CD4-positive, alpha-beta T cell treated with Interleukin-10 for 1 hour (primary cell): ENCODE data around the gene PHRF1.
"Not testable (repeated sequence)": the region's sequence is repeated elsewhere in the genome, so short reads cannot be mapped to it uniquely, and the experiment has no call there.

Source experiments
- DNase-seq: peaks from one replicate; pipeline ENCODE4 v3.0.0-alpha.2; 2020

The PHRF1 gene

DNA sequence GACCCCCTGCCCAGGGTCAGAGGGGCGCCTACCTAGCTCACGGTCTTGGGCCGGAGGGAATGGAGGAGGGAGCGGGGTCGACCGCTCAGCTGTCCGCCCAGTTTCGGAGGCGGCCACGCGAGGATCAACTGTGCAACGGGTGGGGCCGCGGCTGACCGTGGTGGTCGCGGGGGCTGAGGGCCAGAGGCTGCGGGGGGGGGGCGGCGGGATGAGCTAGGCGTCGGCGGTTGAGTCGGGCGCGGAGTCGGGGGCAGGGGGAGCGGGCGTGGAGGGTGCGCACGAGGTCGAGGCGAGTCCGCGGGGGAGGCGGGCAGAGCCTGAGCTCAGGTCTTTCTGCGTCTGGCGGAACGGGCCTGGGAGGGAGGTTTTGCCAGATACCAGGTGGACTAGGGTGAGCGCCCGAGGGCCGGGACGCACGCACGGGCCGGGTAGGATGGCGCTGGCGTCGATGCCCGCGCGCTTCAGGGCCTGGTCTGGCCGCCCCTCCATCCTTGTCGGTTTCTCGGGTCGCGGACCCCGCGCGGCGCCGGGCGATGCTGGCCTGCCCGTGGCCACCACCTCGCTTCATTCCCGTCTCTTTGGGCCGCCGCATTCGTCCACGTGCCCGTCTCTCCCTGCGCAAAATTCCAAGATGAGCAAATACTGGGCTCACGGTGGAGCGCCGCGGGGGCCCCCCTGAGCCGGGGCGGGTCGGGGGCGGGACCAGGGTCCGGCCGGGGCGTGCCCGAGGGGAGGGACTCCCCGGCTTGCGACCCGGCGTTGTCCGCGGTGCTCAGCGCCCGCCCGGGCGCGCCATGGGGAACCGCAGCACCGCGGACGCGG, 60.5 kb downstream of the PHRF1 start, which contains the start of gene DRD4:
DRD4 (plus strand) TSS at position 759 of the 822 bp plus-strand sequence; CDS start at position 795, 36 bp downstream.
- no peak for DNase-seq

DNA sequence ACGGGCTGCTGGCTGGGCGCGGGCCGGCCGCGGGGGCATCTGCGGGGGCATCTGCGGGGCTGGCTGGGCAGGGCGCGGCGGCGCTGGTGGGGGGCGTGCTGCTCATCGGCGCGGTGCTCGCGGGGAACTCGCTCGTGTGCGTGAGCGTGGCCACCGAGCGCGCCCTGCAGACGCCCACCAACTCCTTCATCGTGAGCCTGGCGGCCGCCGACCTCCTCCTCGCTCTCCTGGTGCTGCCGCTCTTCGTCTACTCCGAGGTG, 61.0 kb downstream of the PHRF1 start:
- DNase-seq = no peak

DNA sequence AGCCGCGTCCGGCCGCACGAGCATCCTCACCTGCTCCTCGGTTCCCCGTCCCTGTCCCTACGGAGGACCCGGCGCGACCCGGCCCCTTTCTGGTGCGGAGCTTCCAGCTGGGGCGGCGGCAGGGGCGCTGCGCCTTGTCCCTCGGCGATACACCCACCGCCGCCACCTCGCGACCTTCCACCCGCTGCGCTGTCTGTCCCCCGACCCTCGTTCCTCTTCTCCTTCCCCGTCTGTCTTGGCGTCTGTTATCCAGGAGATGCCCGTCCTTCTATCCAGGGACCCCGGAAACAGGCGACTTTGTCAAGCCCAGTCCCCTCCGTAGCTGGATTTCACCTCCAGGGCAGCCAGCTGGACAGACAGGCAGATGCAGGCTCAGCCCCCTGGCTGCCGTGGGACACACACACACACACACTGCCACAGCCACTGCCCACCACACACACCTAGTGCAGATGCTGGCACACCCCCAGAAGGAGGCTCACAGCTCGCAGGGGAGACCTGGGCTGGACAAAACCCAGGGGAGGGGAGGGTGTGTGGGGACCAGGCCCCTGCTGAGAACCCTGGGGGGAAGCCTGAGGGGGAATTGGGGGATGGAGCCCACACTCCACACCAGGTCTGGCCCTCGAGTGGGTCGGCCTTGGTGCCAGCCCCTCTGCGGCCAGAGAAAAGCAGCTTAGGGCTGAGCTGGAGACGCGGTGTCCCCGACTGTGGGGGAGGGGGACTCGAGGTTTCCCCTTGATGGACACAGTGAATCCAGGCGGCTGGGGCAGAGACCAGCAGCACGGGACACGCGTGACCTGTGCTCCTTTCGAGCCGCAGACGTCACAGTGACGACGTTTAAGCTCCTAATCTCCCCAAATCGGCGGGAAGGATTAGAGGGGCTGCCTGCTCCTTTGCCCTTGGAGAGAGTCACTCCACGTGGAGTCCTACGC, 61.6 kb downstream of the PHRF1 start:
- DNase-seq = no peak

DNA sequence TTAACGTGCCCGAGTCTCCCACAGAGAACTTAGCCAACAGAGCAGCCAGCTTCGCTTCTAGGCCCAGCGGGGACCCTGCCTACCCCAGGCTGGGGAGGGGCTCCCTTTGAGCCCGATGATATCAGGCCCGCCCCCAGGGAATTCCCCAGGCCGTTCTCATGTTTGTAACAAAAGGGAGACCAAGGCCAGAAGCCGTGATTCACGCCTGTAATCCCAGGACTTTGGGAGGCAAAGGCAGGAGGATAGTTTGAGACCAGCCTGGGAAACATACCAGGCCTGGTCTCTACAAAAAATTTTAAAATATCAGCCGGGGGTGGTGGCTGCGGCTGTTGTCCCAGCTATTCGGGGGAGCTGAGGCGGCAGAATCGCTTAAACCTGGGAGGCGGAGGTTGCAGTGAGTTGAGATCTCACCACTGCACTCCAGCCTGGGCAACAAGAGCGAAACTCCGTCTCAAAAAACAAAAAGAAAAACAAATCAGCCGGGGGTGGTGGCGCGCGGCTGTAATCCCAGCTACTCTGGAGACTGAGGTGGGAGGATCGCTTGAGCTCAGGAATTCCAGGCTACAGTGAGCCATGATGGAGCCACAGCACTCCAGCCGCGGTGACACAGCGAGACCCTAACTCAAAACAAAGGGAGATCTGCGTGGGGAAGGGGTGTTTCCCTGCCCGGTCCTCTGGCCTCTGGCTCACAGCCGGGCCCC, 62.5 kb downstream of the PHRF1 start:
- no peak for DNase-seq

DNA sequence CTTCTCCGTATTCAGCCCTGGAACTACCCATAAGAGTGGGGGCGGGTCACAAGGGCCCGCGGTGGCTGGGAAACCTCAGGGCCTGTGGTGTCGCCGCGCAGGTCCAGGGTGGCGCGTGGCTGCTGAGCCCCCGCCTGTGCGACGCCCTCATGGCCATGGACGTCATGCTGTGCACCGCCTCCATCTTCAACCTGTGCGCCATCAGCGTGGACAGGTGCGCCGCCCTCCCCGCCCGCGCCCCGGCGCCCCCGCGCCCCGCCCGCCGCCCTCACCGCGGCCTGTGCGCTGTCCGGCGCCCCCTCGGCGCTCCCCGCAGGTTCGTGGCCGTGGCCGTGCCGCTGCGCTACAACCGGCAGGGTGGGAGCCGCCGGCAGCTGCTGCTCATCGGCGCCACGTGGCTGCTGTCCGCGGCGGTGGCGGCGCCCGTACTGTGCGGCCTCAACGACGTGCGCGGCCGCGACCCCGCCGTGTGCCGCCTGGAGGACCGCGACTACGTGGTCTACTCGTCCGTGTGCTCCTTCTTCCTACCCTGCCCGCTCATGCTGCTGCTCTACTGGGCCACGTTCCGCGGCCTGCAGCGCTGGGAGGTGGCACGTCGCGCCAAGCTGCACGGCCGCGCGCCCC, 63.2 kb downstream of the PHRF1 start:
- DNase-seq = no peak

DNA sequence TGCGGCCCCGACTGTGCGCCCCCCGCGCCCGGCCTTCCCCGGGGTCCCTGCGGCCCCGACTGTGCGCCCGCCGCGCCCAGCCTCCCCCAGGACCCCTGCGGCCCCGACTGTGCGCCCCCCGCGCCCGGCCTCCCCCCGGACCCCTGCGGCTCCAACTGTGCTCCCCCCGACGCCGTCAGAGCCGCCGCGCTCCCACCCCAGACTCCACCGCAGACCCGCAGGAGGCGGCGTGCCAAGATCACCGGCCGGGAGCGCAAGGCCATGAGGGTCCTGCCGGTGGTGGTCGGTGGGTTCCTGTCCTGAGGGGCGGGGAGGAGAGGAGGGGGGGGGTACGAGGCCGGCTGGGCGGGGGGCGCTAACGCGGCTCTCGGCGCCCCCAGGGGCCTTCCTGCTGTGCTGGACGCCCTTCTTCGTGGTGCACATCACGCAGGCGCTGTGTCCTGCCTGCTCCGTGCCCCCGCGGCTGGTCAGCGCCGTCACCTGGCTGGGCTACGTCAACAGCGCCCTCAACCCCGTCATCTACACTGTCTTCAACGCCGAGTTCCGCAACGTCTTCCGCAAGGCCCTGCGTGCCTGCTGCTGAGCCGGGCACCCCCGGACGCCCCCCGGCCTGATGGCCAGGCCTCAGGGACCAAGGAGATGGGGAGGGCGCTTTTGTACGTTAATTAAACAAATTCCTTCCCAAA, 63.9 kb downstream of the PHRF1 start:
- no peak for DNase-seq

DNA sequence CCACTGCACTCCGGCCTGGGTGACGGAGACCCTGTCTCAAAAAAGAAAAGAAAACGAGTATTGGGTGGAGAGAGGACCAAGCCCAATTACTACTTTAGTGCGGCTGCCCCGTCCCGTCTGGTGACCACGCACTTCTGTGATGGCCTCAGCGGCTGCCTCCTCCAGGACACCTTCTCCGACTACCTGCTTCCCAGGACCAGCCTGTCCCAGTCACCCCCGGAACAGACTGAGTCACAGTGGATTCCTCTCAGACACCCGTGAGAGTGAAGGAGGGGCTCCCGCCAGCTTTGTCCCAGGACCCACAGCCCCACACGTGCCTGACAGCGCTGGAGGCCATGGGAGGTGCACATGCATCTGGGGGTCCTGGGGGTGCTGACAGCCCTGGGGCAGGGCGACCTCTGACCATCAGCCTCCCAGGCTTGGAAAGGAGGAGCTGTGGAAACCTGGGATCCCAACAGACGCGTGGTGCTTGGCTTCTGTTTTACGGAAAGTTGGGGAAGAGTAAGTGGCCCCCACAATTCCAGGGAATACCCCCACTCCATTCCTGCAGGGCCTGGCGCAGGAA, 65.6 kb downstream of the PHRF1 start:
- no peak for DNase-seq

DNA sequence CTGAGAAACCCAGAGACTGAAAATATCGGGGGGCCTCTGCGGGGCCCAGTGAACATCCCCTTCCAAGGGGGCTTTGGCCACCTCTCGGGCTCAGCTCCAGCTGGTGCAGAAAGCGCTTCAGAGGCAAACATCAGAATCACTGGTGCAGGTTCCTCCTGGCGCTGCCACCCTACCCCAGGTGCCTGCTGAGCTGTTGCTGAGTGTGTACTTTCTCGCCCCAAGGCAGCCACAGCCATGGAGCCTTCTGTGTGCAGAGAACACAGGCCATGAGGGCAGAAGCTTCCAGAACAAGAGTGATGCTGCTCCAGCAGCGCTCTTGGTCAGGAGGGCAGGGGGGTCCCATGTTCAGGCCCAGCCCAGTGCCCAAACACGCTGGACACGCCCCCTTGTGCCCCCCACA, 67.1 kb downstream of the PHRF1 start:
- no peak for DNase-seq

DNA sequence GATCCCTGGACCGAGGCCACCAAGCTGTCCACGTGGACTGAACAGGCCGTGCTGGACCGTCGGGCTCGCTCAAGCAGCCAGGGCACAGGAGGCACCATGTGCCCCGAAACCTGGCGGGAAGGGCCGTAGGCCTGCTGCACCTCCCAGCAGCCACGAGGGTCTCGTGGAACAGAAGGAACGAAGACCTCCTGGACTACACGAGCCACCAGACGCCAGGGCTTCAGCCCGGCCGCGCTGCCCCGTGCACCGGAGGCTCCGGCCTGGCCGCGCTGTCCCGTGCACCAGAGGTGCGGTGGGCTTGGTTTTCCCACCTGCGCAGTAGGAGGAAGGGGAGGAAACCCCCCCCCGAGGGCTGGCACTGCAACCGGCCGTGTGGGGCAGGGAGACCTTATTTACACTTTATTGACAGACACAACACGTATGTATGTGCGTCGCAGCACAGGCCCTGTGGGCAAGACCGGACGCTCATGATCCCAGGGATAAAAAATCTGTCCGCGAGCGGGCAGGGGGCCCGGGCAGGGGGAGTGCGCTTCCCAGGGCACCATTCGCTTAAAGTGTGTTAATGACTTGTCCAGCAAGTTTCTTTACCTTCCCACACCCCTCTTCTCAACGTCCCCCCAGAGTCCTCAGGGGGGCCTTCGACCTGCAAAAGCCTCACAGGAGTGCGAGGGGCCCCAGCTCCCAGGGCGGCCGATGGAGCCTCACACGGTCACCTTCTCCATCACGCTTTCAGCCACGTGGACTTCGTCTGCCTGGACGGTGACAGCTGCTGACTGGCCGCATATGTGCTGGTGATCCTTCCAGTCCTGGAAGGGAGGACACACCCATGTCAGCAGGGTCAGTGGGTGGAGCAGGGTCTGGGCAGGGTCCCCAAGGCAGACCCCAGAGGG, 67.8 kb downstream of the PHRF1 start:
- no peak for DNase-seq

DNA sequence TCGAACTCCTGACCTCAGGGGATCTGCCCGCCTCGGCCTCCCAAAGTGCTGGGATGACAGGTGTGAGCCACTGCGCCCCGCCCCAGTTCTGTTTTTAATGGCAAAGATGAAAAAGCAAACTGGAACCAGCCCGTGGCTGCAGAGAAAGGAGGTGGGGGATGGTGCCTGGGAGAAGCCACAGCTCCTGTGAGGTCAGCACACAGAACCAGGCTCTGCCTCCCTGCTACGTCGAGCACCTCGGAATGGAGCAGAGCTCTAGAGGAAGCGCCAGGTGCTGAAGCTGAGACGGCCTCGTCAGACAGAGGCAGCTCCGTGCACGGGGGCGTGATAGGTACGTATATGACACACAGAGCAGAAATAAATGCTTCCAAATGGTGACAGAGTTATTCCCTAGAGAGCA, 69.3 kb downstream of the PHRF1 start:
- DNase-seq = no peak

DNA sequence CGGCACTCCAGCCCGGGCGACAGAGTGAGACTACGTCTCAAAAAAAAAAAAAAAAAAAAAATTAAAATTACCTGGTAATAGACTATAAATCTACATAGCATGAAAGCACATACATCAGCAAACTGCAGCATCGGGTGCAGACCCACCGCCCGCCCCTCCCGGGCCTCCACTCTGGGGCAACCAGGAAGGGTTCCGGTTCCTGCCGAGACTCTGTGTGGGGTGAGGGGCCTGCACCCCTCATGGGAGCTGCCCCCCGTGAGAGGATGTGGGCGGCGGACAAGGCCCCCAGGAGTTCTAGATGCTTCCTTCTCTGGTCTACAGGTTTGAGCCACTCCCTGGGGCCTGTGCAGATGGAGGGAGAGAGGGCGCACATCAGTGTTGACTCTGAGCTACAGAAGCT, 69.9 kb downstream of the PHRF1 start:
- DNase-seq = no peak

DNA sequence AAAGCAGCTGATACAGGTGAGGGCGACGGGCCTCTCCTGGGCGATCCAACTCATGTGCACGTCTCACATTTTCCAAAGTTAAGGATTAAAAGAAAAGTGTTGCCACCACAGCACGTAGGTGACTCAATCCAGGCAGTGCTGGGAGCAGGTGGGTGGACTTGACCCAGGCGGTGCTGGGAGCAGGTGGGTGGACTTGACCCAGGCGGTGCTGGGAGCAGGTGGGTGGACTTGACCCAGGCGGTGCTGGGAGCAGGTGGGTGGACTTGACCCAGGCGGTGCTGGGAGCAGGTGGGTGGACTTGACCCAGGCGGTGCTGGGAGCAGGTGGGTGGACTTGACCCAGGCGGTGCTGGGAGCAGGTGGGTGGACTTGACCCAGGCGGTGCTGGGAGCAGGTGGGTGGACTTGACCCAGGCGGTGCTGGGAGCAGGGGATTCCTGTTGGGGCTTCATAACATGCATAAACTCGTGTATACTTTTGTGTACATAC, 71.4 kb downstream of the PHRF1 start:
- DNase-seq = not testable (repeated sequence)

DNA sequence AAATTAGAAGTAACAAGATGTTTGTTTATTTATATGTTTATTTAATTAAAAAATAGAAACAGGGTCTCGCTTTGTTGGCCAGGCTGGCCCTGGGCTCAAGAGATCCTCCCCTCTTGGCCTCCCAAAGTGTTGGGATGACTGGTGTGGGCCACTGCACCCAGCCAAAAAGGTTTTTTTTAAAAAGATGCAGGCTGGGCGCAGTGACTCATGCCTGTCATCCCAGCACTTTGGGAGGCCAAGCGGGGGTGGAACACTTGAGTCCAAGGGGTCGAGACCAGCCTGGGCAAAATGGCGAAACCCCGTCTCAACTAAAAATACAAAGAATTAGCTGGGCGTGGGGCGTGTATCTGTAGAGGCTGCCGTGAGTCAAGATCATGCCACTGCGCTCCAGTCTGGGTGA, 74.2 kb downstream of the PHRF1 start:
- no peak for DNase-seq

DNA sequence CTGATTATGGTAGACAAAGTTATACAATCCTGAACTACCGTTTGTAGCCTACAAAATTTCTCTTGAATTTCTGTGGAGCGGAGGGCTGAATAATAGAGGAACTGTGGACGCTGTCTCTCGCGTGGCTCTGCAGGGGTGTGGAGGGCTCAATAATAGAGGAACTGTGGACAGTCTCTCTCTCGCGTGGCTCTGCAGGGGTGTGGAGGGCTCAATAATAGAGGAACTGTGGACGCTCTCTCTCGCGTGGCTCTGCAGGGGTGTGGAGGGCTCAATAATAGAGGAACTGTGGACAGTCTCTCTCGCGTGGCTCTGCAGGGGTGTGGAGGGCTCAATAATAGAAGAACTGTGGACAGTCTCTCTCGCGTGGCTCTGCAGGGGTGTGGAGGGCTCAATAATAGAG, 76.9 kb downstream of the PHRF1 start:
- not testable (repeated sequence) for DNase-seq

DNA sequence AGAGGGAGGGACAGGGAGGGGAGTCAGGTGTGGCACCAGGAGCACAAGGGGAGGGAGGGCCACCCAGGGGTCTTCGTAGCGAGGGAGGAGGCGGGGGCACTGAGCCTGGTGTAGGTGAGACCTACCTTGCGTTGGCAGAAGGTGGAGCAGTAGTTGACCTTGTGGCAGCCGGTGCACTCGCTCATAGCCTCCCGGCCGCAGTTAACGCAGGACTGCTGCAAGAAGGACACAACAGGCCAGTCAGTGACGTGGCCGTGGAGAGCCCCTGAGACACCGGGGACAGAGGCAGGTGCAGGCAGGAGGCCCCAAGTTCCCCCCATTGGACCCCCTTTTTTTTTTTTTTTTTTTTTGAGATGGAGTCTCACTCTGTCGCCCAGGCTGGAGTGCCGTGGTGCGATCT, 77.6 kb downstream of the PHRF1 start:
- DNase-seq = no peak

DNA sequence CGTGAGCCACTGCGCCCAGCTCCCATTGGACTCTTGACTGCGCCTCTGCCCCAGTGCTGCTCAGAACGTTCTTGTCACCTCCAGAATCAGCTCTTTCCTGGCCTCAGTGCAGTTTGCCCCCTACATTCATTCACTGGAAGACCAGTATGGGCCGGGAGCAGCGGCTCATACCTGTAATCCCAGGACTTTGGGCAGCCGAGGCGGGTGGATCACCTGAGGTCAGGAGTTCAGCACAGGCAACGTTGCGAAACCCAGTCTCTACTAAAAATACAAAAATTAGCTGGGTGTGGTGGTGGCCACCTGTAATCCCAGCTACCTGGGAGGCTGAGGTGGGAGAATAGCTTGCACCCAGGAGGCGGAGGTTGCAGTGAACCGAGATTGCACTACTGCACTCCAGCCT, 78.2 kb downstream of the PHRF1 start:
- DNase-seq = not testable (repeated sequence)

DNA sequence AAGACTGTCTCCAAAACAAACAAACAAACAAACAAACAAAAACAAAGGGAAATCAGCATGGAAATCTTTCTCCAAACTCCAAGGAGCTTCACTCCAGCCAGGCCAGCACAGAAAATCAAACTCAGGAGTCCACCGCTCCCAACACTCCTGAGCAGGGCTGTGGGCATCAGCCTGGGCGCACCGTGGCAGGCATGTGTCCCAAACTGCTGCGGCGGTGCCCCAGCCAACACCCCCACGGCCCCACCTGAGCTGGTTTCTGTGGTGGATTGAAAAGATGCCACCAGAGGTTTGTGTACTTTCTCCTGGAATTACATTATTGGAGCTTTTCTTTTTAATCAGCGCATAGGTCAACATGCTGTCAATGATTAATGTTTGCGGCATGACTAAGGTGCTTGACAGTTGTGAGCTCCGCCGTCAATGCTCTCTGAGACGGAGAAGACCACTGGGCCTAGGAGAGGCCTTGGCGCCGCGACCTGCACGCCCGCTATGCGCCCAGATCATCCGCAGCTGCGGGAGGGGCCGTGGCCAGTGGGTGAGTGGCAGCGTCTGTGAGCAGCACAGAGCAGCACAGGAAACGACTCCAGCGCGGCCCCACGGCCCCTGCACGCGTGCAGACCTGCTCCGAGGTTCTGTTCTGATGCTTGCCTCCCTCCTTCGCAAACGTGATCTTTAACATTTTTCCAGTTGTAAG, 78.9 kb downstream of the PHRF1 start:
- DNase-seq = no peak

DNA sequence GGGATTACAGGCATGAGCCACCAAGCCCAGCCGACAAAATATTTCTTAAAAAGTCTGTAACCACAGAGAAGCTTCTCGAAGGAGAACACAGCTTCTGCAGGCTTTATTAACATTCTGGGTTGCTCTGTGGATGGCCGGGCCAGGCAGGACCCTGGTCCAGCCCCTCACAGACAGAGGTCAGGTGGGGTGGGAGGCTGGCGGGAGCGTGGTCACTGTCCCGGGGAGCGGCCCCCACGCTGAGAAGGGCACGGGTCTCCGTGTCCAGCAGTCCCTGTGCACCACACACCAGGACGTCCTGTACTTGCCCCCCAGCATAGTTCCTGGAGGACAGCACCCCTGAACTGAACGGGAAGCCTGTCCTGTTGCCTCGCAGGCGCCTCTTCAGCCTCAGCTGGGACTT, 80.2 kb downstream of the PHRF1 start:
- no peak for DNase-seq

DNA sequence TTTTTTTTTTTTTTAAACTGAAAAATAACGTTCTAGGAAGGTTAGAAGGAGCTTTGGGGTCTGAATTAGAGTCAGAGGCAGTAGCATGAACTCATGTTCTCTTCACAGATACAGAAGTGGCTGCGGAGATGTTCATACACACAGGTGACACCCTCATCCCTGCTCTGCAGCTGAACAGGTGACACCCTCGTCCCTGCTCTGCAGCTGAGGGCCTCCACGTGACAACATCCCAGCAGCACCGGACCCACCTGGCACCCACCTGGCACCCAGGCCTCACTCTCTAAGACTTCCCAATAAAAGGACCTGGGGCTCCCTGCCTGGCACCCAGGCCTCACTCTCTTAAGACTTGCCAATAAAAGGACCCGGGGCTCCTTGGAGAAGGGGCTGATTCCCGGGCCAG, 80.6 kb downstream of the PHRF1 start:
- no peak for DNase-seq

DNA sequence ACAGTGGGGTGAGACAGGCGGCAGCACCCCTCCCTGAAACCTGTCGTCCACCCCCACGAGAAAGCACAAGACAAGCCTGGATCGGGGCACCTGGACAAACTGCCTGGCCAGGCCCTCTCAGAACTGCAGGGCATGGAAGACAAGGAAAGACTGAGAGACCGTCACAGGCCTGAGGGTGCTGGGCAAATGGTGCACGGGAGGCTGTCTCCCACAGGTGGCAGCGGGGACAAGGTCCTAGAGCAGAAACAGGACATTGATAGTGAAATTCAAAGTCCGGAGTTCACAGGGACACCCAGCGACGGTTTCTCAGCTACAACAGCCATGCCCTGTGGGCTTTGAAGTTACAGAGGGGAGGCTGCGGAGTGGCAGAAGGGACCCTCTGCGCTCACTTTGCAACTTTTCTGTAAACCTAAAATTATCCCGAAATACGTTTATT, 81.4 kb downstream of the PHRF1 start:
- DNase-seq = no peak
